Transverse colon (tissue), 4 donors: Measurements from ENCODE around the gene TMTC1. TPM values are rescaled to one million over a fixed set of nuclear protein-coding genes. Genes with fewer than 3 reads are reported as not detected.

ENCODE experiments used
- DNase-seq: peaks from one replicate; pipeline ENCODE4 v3.0.0-alpha.2; 2019
- H3K27ac ChIP-seq, 4 donors: fragments of 200-600 bp; sonication (generic); 2 replicates each; pipeline ENCODE4 v1.5.1; 2016 to 2018; ENCODE audit warnings: inconsistent platforms in 4 of 4
- H3K27me3 ChIP-seq: fragments of 200-600 bp; sonication (generic); 2 replicates; pipeline ENCODE4 v1.5.1; 2017; ENCODE audit warnings: inconsistent platforms
- H3K36me3 ChIP-seq, 4 donors: fragments of 200-600 bp; sonication (generic); 2 replicates each; pipeline ENCODE4 v1.5.1; 2017 to 2019; ENCODE audit warnings: inconsistent platforms in 4 of 4
- H3K4me1 ChIP-seq, 4 donors: fragments of 200-600 bp; sonication (generic); 2 replicates each; pipeline ENCODE4 v1.5.1; 2017 to 2020; ENCODE audit warnings: inconsistent platforms in 4 of 4
- H3K4me3 ChIP-seq, 4 donors: fragments of 200-600 bp; sonication (generic); 1 replicate in 1 of 4; 2 replicates in 3 of 4; pipeline versions ENCODE4 v1.5.1 to v1.6.1; 2017 to 2019; ENCODE audit warnings: inconsistent platforms in 4 of 4
- H3K9me3 ChIP-seq, 2 donors: fragments of 200-600 bp; sonication (generic); 2 replicates each; pipeline ENCODE4 v1.5.1; 2017 to 2019; ENCODE audit warnings: inconsistent platforms in 2 of 2
- EP300 ChIP-seq: sonication (generic); formaldehyde crosslinking; IDR thresholded peaks from one replicate; pipeline ENCODE4 v1.6.1; 2017; ENCODE audit warnings: antibody characterized with exemption, low read depth
- POLR2A ChIP-seq: fragments of 450-650 bp; IDR thresholded peaks from one replicate; pipeline ENCODE4 v1.6.1; 2016; ENCODE audit warnings: antibody characterized with exemption, mild to moderate bottlenecking, moderate library complexity
- POLR2AphosphoS5 ChIP-seq, 3 donors: sonication (generic); formaldehyde crosslinking; IDR thresholded peaks; one replicate each; pipeline ENCODE4 v1.6.1; 2016; ENCODE audit warnings: antibody characterized with exemption in 3 of 3
- WGBS, 2 donors: methylation state at CpG; one replicate each; pipeline ENCODE4 v1.1.5; 2018; ENCODE audit warnings: low coverage in 1 of 2; 5-methylcytosine and 5-hydroxymethylcytosine counted together
- in situ Hi-C, 4 donors: fragments of 200-750 bp; cut with MboI; loops; one replicate each; pipeline versions ENCODE4 v1.15.0 to v1.15.1; 2017; ENCODE audit warnings: low sequenced_read_pairs in 3 of 4, low pct_ligation_motif_present in 1 of 4, low pct_unique_long_range_greater_than_20kb in 1 of 4
- intact Hi-C: fragments of 100-400 bp; cut with DNase I; formaldehyde crosslinking; loops from one replicate; pipeline ENCODE4 v1.15.1; 2023; ENCODE audit warnings: low total_unique reads
- total RNA-seq, 4 donors: library from RNA; depleted of rRNA; stranded (reverse); fragments of >200 nt; gene quantifications; one replicate each; pipeline ENCODE4 v1.1.0, GENCODE V29; 2016
- TF ChIP-seq, protein P1 (sequence below), 5 experiments: fragments of 200-600 bp in 3 of 5; fragments of 450-650 bp in 2 of 5; sonication (generic) in 3 of 5; IDR thresholded peaks; 1 replicate in 2 of 5; 2 replicates in 3 of 5; pipeline ENCODE4 v1.5.1; 2016 to 2017; ENCODE audit warnings: antibody characterized with exemption in 5 of 5, inconsistent platforms in 3 of 5, mild to moderate bottlenecking in 2 of 5, moderate library complexity in 1 of 5

Gene TMTC1
- total RNA-seq, 4 donors from 2014 or later: 10.2 to 26.9 (median 16.9) TPM

- WGBS, 2 donors: 75 to 85% methylated on average over 2 of the region's 2 CpGs
- intact Hi-C loops: no loop called here
- DNase-seq: no peak
Measured at GRCh38 chr12:29614694-29615325, 168.9 kb downstream of the TMTC1 start.

GRCh38 chr12:29612912-29613311, 170.8 kb downstream of the TMTC1 start:
- in situ Hi-C loops (no loop called here), intact Hi-C loops (no loop called here)
- no peaks in the 10 kb centered on the region for H3K9me3 ChIP-seq
- no peak for TF ChIP-seq EP300
- H3K27me3 ChIP-seq: no peaks in the 10 kb centered on the region
- H3K36me3 ChIP-seq: no peaks in the 10 kb centered on the region
- DNase-seq: no peak
- no peaks in the 10 kb centered on the region for H3K4me1 ChIP-seq
- no peak overlapping the region for H3K4me3 ChIP-seq
- H3K27ac ChIP-seq: no peak overlapping the region

More at GRCh38 chr12:29614694-29615325, 168.9 kb downstream of the TMTC1 start:
- H3K9me3 ChIP-seq: no peaks in the 10 kb centered on the region
- no peak overlapping the region for H3K27ac ChIP-seq
- no peak overlapping the region for H3K4me3 ChIP-seq
- no peaks in the 10 kb centered on the region for H3K27me3 ChIP-seq
- in situ Hi-C loops: no loop called here
- no peaks in the 10 kb centered on the region for H3K36me3 ChIP-seq
- TF ChIP-seq EP300: no peak
- TF ChIP-seq, protein P1, sequence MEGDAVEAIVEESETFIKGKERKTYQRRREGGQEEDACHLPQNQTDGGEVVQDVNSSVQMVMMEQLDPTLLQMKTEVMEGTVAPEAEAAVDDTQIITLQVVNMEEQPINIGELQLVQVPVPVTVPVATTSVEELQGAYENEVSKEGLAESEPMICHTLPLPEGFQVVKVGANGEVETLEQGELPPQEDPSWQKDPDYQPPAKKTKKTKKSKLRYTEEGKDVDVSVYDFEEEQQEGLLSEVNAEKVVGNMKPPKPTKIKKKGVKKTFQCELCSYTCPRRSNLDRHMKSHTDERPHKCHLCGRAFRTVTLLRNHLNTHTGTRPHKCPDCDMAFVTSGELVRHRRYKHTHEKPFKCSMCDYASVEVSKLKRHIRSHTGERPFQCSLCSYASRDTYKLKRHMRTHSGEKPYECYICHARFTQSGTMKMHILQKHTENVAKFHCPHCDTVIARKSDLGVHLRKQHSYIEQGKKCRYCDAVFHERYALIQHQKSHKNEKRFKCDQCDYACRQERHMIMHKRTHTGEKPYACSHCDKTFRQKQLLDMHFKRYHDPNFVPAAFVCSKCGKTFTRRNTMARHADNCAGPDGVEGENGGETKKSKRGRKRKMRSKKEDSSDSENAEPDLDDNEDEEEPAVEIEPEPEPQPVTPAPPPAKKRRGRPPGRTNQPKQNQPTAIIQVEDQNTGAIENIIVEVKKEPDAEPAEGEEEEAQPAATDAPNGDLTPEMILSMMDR (IDR thresholded peaks at IDR 0.05): no peak
- TF ChIP-seq POLR2A: no peak
- no peak for TF ChIP-seq POLR2AphosphoS5 (IDR thresholded peaks at IDR 0.05)
- H3K4me1 ChIP-seq: no peaks in the 10 kb centered on the region

- Histone ChIP-seq H3K9me3 (no peaks in the 10 kb centered on the region), H3K27me3 (no peaks in the 10 kb centered on the region), H3K4me1 (no peaks in the 10 kb centered on the region), H3K27ac (no peak overlapping the region), H3K4me3 (no peak overlapping the region), H3K36me3 (no peaks in the 10 kb centered on the region)
- TF ChIP-seq POLR2AphosphoS5 (IDR thresholded peaks at IDR 0.05) (peak in 1 of 3 donors; percentile 34), POLR2A (no peak), EP300 (no peak)
- TF ChIP-seq, protein P1 (IDR thresholded peaks at IDR 0.05): no peak
- intact Hi-C loops (no loop called here), in situ Hi-C loops (no loop called here)
- WGBS, 2 donors: 57% methylated on average over 3 of the region's 3 CpGs; no CpG with 5 or more reads in 1 of the 2 donors
- DNase-seq: no peak
Measured at GRCh38 chr12:29611906-29612305, 171.8 kb downstream of the TMTC1 start.

- intact Hi-C loops: no loop called here
- Histone ChIP-seq H3K27me3 (no peaks in the 10 kb centered on the region), H3K27ac (no peak overlapping the region), H3K4me1 (no peaks in the 10 kb centered on the region), H3K36me3 (no peaks in the 10 kb centered on the region), H3K4me3 (no peak overlapping the region), H3K9me3 (no peaks in the 10 kb centered on the region)
- DNase-seq: no peak
- in situ Hi-C loops: no loop called here
- TF ChIP-seq EP300 (no peak), POLR2AphosphoS5 (IDR thresholded peaks at IDR 0.05) (no peak), POLR2A (no peak)
- TF ChIP-seq, protein P1 (IDR thresholded peaks at IDR 0.05): no peak
- WGBS, 2 donors: 77 to 82% methylated on average over 7 of the region's 7 CpGs
Measured at GRCh38 chr12:29610473-29611170, 173.1 kb downstream of the TMTC1 start.
